ENCODE data around the gene C2orf80.

- TF ChIP-seq POLR2A (IDR thresholded peaks at IDR 0.05) (no peak), CTCF (IDR thresholded peaks at IDR 0.05) (no peak)
Measured at GRCh38 chr2:208182835-208183234, 7.0 kb downstream of the C2orf80 start.
